ENCODE measurements around the gene NOXO1. TPM values are rescaled to one million over a fixed set of nuclear protein-coding genes. Genes with fewer than 3 reads are reported as not detected.

Gene NOXO1
- total and polyA plus RNA-seq, 2 experiments from 2014 or later, result 2.0 to 2.6 TPM

- Histone ChIP-seq H3K27ac (ENCODE audit: low read depth) (no peak overlapping the region), H2AFZ (no peak overlapping the region), H4K20me1 (replicated peaks; ENCODE audit: insufficient read depth) (no peaks in the 10 kb centered on the region), H3K4me2 (peak overlapping the region; percentile 73; the same call in 1 of the 2 replicates), H3F3A (replicated peaks; ENCODE audit: low read depth) (peaks cover 5% of the 10 kb centered on the region), H3K9me2 (ENCODE audit: insufficient read depth) (no peaks in the 10 kb centered on the region), H3K79me2 (replicated peaks; ENCODE audit: insufficient read depth) (no peaks in the 10 kb centered on the region), H3K36me3 (ENCODE audit: insufficient read depth) (no peaks in the 10 kb centered on the region), H3K27me3 (ENCODE audit: insufficient read depth) (peaks cover 48% of the 10 kb centered on the region), H3K4me1 (ENCODE audit: insufficient read depth) (no peaks in the 10 kb centered on the region; the same call in 1 of the 2 replicates), H3K4me3 (peak overlapping the region; percentile 46)
- H3K4me3 Mint-ChIP-seq, result peak overlapping the region; percentile 56; the same call in 2 of the 3 replicates
- peaks cover 28% of the 10 kb centered on the region for H3K27me3 Mint-ChIP-seq (ENCODE audit: insufficient read depth, low read depth, poor library complexity)
- no peak overlapping the region for H3K27ac Mint-ChIP-seq
- no peaks in the 10 kb centered on the region for H3K9me3 Mint-ChIP-seq
- peaks cover 3% of the 10 kb centered on the region; the same call in 1 of the 3 replicates for H3K36me3 Mint-ChIP-seq (ENCODE audit: low read depth)
- peaks cover 12% of the 10 kb centered on the region for H3K4me1 Mint-ChIP-seq
- ATAC-seq, result no peak
- no peak for TF ChIP-seq ETS1 (IDR thresholded peaks at IDR 0.05)
- TF ChIP-seq CTCF (conservative IDR thresholded peaks at IDR 0.05; ENCODE audit: low read depth in 2 of 2), result no peak
- no peak for TF ChIP-seq POLR2AphosphoS5 (IDR thresholded peaks at IDR 0.05; ENCODE audit: low read depth)
- no peak for TF ChIP-seq REST (IDR thresholded peaks at IDR 0.05; ENCODE audit: unreplicated experiment)
- TF ChIP-seq EZH2 (IDR thresholded peaks at IDR 0.05; ENCODE audit: low read depth, unreplicated experiment), result no peak
- TF ChIP-seq STAT1 (IDR thresholded peaks at IDR 0.05; ENCODE audit: unreplicated experiment), result no peak
- TF ChIP-seq JUNB (IDR thresholded peaks at IDR 0.05; ENCODE audit: unreplicated experiment), result no peak
- TF ChIP-seq ZNF114 (CRISPR knock-in tag; IDR thresholded peaks at IDR 0.05), result no peak
- TF ChIP-seq EZH2phosphoT487 (IDR thresholded peaks at IDR 0.05; ENCODE audit: unreplicated experiment), result no peak
- no peak for TF ChIP-seq CREB1 (CRISPR knock-in tag; IDR thresholded peaks at IDR 0.05; ENCODE audit: low read depth)
- no peak for TF ChIP-seq ZNF462 (CRISPR knock-in tag; IDR thresholded peaks at IDR 0.05)
- no peak for TF ChIP-seq NANOG (IDR thresholded peaks at IDR 0.05; ENCODE audit: borderline replicate concordance)
- TF ChIP-seq ZNF331 (CRISPR knock-in tag; IDR thresholded peaks at IDR 0.05; ENCODE audit: low read depth), result no peak
- no peak for DNase-seq (ENCODE audit: low spot score)
Observed at GRCh38 chr16:2025878-2026460, 44.7 kb upstream of the NOXO1 start.

All from GM23338 (cell line).